Adrenal gland (tissue), 12 donors: ENCODE results near the gene TRAF2. TPM values are rescaled to one million over a fixed set of nuclear protein-coding genes. Genes with fewer than 3 reads are reported as not detected.
A peak's percentile ranks its signal among the peaks of the same experiment; 100 is the strongest.

Experiments
- DNase-seq, 7 donors: peaks; one replicate each; pipeline ENCODE4 v3.0.0-alpha.2; 2019 to 2020
- H3K27ac ChIP-seq, 5 donors: fragments of 200-600 bp; sonication (generic) in 4 of 5; 1 replicate in 3 of 5; 2 replicates in 2 of 5; pipeline versions ENCODE4 v1.5.1 to v1.8.0; 2016 to 2020; ENCODE audit warnings: mild to moderate bottlenecking in 1 of 5
- H3K27me3 ChIP-seq: fragments of 200-600 bp; 2 replicates; pipeline ENCODE4 v1.8.0; 2021
- H3K36me3 ChIP-seq, 2 donors: fragments of 200-600 bp; replicated peaks in 1 of 2; 1 replicate in 1 of 2; 2 replicates in 1 of 2; pipeline versions ENCODE4 v1.5.1 to v1.8.0; 2018 to 2022
- H3K4me1 ChIP-seq, 2 donors: fragments of 200-600 bp; replicated peaks in 1 of 2; 1 replicate in 1 of 2; 2 replicates in 1 of 2; pipeline versions ENCODE4 v1.5.1 to v1.8.0; 2018 to 2021
- H3K4me3 ChIP-seq, 4 donors: fragments of 200-600 bp; sonication (generic) in 3 of 4; one replicate each; pipeline ENCODE4 v1.5.1; 2016 to 2018
- H3K9me3 ChIP-seq, 3 donors: fragments of 200-600 bp; sonication (generic) in 1 of 3; replicated peaks in 1 of 3; 1 replicate in 2 of 3; 2 replicates in 1 of 3; pipeline versions ENCODE4 v1.5.1 to v1.8.0; 2016 to 2021
- POLR2A ChIP-seq, 2 donors: fragments of 450-650 bp; IDR thresholded peaks; one replicate each; pipeline ENCODE4 v1.6.1; 2017; ENCODE audit warnings: antibody characterized with exemption in 2 of 2, mild to moderate bottlenecking in 2 of 2, moderate library complexity in 1 of 2
- WGBS, 4 donors: extraction: QIAGEN DNeasy Blood & Tissue Kit in 2 of 4; methylation state at CpG; one replicate each; pipeline versions ENCODE4 v1.1.5 to v1.1.7; 2013 to 2017; 5-methylcytosine and 5-hydroxymethylcytosine counted together
- intact Hi-C, 2 donors: fragments of 100-400 bp; cut with DNase I; formaldehyde crosslinking; loops; one replicate each; pipeline versions ENCODE4 v1.14.1 to v1.15.0; 2022 to 2023
- polyA plus RNA-seq, 3 donors: library from polyadenylated mRNA; stranded (reverse); fragments of 200-250 nt in 2 of 3; fragments of 350-450 nt in 1 of 3; fragmentation: Illumina TruSeq in 1 of 3; extraction: RNeasy Lipid Tissue Mini Kit (QIAGEN cat#74804) in 1 of 3; gene quantifications; one replicate each; pipeline ENCODE4 v1.2.3, GENCODE V29; 2013 to 2014
- total RNA-seq, 9 donors: library from RNA; depleted of rRNA in 4 of 9; stranded (reverse); fragments of >200 nt in 4 of 9; fragments of 120-200 nt in 1 of 9; fragmentation: NEBNext Ultra II Directional in 1 of 9; extraction: Animal tissue kit (Norgen Biotek cat#: 25700) in 1 of 9; gene quantifications; one replicate each; pipeline versions ENCODE4 v1.1.0 to v1.2.4, GENCODE V29; 2013 to 2023
- TF ChIP-seq, protein P1 (sequence below), 6 experiments: fragments of 450-650 bp in 4 of 6; fragments of 200-600 bp in 2 of 6; sonication (generic) in 1 of 6; IDR thresholded peaks; 1 replicate in 5 of 6; 2 replicates in 1 of 6; pipeline versions ENCODE4 v1.5.1 to v1.8.0; 2016 to 2021; ENCODE audit warnings: antibody characterized with exemption in 6 of 6, mild to moderate bottlenecking in 2 of 6, moderate library complexity in 1 of 6
- donor health status: healthy with polysubstance abuse.
- donor health status: Bipolar disorder and iron deficiency.
- donor health status: DM: yes; HTN: yes; CAD: no.
- donor health status: DM: no; HTN: no; CAD: no.
- donor health status: DM: no; HTN: no; CAD: no.
- donor health status: DM: yes; HTN: yes; CAD: no.

TRAF2 gene
- total and polyA plus RNA-seq, 12 donors, result 3.4 to 24.7 (median 10.6) TPM

DNA sequence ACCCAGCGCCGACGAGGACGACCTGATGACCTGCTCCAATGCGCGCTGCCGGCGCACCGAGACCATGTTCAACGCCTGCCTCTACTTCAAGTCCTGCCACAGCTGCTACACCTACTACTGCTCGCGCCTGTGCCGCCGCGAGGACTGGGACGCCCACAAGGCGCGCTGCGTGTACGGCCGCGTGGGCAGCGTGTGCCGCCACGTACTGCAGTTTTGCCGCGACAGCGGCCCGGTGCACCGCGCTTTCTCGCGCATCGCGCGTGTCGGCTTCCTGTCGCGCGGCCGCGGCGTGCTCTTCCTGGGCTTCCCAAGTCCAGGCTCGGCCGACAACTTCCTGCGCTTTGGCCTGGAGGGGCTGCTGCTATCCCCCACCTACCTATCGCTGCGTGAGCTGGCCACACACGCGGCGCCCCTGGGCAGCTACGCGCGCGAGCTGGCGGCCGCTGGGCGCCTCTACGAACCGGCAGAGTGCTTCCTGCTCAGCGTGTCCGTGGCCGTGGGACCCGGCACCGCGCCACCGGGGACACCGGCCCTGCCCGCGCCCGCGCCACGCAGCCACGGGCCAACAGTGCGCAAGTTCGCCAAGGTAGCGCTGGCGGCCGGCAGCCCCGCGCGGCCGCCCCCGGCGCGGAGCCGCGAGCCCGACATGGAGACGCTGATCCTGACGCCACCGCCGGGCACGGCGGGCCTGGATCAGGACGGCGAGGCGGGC, 39.8 kb upstream of the TRAF2 start:
- intact Hi-C loops, result loop anchor here (10.0 kb wide), 2 partner anchors 52 to 98 kb away; partner anchors contain the start of genes C8G (in 1 of the 2), CCDC183 (in 1 of the 2), FBXW5 (in 1 of the 2) and TMEM141 (in 1 of the 2)
- no peak for TF ChIP-seq POLR2A (IDR thresholded peaks at IDR 0.05)
- TF ChIP-seq, protein P1, sequence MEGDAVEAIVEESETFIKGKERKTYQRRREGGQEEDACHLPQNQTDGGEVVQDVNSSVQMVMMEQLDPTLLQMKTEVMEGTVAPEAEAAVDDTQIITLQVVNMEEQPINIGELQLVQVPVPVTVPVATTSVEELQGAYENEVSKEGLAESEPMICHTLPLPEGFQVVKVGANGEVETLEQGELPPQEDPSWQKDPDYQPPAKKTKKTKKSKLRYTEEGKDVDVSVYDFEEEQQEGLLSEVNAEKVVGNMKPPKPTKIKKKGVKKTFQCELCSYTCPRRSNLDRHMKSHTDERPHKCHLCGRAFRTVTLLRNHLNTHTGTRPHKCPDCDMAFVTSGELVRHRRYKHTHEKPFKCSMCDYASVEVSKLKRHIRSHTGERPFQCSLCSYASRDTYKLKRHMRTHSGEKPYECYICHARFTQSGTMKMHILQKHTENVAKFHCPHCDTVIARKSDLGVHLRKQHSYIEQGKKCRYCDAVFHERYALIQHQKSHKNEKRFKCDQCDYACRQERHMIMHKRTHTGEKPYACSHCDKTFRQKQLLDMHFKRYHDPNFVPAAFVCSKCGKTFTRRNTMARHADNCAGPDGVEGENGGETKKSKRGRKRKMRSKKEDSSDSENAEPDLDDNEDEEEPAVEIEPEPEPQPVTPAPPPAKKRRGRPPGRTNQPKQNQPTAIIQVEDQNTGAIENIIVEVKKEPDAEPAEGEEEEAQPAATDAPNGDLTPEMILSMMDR (IDR thresholded peaks at IDR 0.05), result no peak
- no peak overlapping the region for H3K27ac ChIP-seq
- peaks cover 21 to 43% of the 10 kb centered on the region in 2 donors for H3K4me1 ChIP-seq
- H3K36me3 ChIP-seq, result peaks cover 0 to 10% of the 10 kb centered on the region in 2 donors
- 23 to 43% (median 33%) methylated on average over 37 to 98 of the region's 98 CpGs for WGBS, 4 donors
- H3K4me3 ChIP-seq, result peak overlapping the region in 1 of 4 donors; percentile 83
- H3K9me3 ChIP-seq, result no peaks in the 10 kb centered on the region
- no peak for DNase-seq
- no peaks in the 10 kb centered on the region for H3K27me3 ChIP-seq

DNA sequence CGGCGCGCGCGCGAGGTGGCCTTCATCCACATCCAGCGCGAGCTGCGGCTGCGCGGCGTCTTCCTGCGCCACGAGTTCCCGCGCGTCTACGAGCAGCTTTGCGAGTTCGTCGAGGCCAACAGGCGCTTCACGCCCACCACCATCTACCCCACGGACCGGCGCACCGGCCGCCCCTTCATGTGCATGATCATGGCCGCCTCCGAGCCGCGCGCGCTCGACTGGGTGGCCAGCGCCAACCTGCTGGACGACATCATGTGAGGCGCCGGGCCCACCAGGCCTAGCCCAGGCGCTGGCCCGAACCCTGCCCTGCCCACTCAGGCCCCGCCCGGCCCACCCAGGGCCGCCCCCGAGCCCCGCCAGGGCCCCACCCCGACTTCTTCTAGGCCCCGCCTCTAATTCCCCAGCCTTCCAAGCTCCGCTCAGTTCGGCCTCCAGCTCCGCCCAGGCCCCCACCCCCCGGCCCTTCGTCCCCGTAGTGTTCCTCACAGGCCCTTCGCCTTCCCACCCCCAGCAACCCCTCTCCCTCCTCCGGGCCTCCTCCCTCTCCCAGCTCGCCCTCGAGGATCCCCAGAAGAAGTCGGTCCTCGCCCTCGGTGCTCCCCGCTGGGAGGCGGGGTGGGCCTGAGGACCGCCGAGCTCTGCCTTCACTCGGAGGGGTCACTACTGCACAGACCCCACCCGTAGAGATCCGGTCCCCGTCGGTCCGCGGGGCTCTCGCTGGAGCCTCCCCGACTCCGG, 39.1 kb upstream of the TRAF2 start:
- DNase-seq, result peak in 2 of 7 donors; percentile 35 to 64
- Histone ChIP-seq H3K27me3 (no peaks in the 10 kb centered on the region), H3K9me3 (no peaks in the 10 kb centered on the region), H3K4me1 (peaks cover 18 to 43% of the 10 kb centered on the region in 2 donors), H3K4me3 (peak overlapping the region in 2 of 4 donors; percentile 55 to 83), H3K36me3 (peaks cover 0 to 10% of the 10 kb centered on the region in 2 donors), H3K27ac (peak overlapping the region; percentile 86 to 98 (median 91))
- TF ChIP-seq, protein P1 (IDR thresholded peaks at IDR 0.05), result no peak
- TF ChIP-seq POLR2A (IDR thresholded peaks at IDR 0.05), result no peak
- 13 to 19% (median 15%) methylated on average over 6 to 75 of the region's 75 CpGs; no CpG with 5 or more reads in 1 of the 4 donors for WGBS, 4 donors
- intact Hi-C loops, result loop anchor here (10.0 kb wide), 2 partner anchors 52 to 98 kb away; partner anchors contain the start of genes C8G (in 1 of the 2), CCDC183 (in 1 of the 2), FBXW5 (in 1 of the 2) and TMEM141 (in 1 of the 2)

DNA sequence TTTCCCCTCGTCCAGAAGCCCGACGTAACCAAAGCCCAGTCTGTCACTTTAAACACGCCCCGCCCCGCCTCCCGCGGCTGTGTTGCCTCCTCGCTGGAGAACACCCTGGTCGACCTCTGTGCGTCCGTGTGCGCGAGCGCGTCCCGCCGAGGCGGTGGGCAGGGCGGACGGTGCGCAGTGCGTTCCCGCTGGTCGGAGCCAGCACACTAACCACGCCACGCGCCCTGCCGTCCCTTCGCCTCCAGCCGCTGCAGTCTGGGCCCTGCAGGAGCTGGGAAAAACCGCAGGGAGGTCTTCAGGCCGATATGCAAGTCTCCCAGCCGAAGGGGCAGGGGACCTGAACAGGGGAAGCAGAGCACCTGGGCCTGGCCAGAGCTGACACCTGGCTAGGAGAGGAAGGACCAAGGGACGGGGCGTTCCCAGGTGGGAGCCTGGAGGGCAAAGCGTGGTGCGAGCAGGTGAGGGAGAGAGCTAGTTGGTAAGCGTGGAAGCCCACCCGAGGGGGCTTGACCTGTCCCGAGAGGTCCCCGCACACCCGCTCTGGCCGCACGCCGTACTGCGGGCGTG, 38.4 kb upstream of the TRAF2 start:
- TF ChIP-seq, protein P1 (IDR thresholded peaks at IDR 0.05), result peak in 1 of 6 experiments; percentile 12
- peak; percentile 73 to 89 for TF ChIP-seq POLR2A (IDR thresholded peaks at IDR 0.05)
- intact Hi-C loops, result loop anchor here (10.0 kb wide), 2 partner anchors 53 to 97 kb away; partner anchors contain the start of genes C8G (in 1 of the 2), CCDC183 (in 1 of the 2), FBXW5 (in 1 of the 2) and TMEM141 (in 1 of the 2)
- Histone ChIP-seq H3K4me3 (peak overlapping the region; percentile 36 to 83 (median 48)), H3K4me1 (peaks cover 14 to 38% of the 10 kb centered on the region in 2 donors), H3K9me3 (no peaks in the 10 kb centered on the region), H3K27ac (peak overlapping the region; percentile 86 to 98 (median 91)), H3K27me3 (no peaks in the 10 kb centered on the region), H3K36me3 (peaks cover 0 to 10% of the 10 kb centered on the region in 2 donors)
- 0 to 1% (median 0%) methylated on average over 18 to 48 of the region's 48 CpGs for WGBS, 4 donors
- peak; percentile 86 to 97 (median 92) for DNase-seq
